Liver (tissue), 3 donors: Measurements from ENCODE around the gene KMT2D.

Experiments used
- FOXA1 ChIP-seq: IDR thresholded peaks from 2 replicates; pipeline ENCODE4 v1.6.1; 2016; ENCODE audit warnings: antibody characterized with exemption
- NR2F2 ChIP-seq: IDR thresholded peaks from 2 replicates; pipeline ENCODE4 v1.6.1; 2016; ENCODE audit warnings: antibody characterized with exemption
- TF ChIP-seq, protein P1 (sequence below): fragments of 150-350 bp; IDR thresholded peaks from 2 replicates; pipeline ENCODE4 v1.5.1; 2017; ENCODE audit warnings: improper control_type of control experiment, low read depth, low read length; ENCODE audit not compliant: missing input control
- donor health status: healthy.
- donor health status: healthy.

DNA sequence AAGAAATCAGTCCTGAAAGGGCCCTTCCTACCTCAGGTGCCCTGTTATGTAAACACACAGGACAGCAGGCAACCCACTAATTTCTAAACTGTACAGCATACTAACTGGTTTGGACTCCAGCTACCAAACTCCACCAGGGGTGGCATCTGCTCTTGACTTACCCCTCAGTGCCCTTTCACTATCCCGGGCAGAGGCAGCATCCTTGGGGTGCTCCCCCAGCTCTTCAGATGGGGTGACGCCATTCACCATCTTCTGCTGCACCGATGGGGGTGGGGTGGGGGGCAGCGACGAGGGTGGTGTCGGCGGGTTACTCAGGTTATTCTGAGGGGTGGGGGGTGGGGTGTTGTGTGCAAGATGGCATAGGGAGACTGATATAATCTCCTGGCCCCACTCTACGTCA lies 30.5 kb downstream of the KMT2D start:
- TF ChIP-seq NR2F2, result no peak
- TF ChIP-seq, protein P1, sequence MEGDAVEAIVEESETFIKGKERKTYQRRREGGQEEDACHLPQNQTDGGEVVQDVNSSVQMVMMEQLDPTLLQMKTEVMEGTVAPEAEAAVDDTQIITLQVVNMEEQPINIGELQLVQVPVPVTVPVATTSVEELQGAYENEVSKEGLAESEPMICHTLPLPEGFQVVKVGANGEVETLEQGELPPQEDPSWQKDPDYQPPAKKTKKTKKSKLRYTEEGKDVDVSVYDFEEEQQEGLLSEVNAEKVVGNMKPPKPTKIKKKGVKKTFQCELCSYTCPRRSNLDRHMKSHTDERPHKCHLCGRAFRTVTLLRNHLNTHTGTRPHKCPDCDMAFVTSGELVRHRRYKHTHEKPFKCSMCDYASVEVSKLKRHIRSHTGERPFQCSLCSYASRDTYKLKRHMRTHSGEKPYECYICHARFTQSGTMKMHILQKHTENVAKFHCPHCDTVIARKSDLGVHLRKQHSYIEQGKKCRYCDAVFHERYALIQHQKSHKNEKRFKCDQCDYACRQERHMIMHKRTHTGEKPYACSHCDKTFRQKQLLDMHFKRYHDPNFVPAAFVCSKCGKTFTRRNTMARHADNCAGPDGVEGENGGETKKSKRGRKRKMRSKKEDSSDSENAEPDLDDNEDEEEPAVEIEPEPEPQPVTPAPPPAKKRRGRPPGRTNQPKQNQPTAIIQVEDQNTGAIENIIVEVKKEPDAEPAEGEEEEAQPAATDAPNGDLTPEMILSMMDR, result no peak
- TF ChIP-seq FOXA1, result no peak
